K562 (cell line): ENCODE measurements around the gene ZNF43. TPM values are rescaled to one million over a fixed set of nuclear protein-coding genes. Genes with fewer than 3 reads are reported as not detected.
A peak's percentile ranks its signal among the peaks of the same experiment; 100 is the strongest.

ENCODE experiments used
- CBX3 ChIP-seq, 2 experiments: IDR thresholded peaks; 1 replicate in 1 of 2; 2 replicates in 1 of 2; pipeline ENCODE4 v1.6.1; 2012; ENCODE audit warnings: inconsistent platforms in 2 of 2, low read length in 2 of 2, borderline replicate concordance in 1 of 2, control low read depth in 1 of 2
- GABPB1 ChIP-seq: sonication (generic); formaldehyde crosslinking; IDR thresholded peaks from 2 replicates; pipeline ENCODE4 v1.8.0; 2022; ENCODE audit warnings: mild to moderate bottlenecking, missing genetic modification reagents
- HDAC2 ChIP-seq: fragments of 450-650 bp; IDR thresholded peaks from 2 replicates; pipeline ENCODE4 v1.6.1; 2016; ENCODE audit warnings: mild to moderate bottlenecking
- HMG20B ChIP-seq: fragments of 250-450 bp; sonication (Bioruptor Pico); IDR thresholded peaks from 2 replicates; pipeline ENCODE4 v1.5.0; 2021; ENCODE audit warnings: mild to moderate bottlenecking
- MCM2 ChIP-seq: fragments of 450-650 bp; IDR thresholded peaks from 2 replicates; pipeline ENCODE4 v1.6.1; 2017; ENCODE audit warnings: low read depth, mild to moderate bottlenecking
- NR4A1 ChIP-seq, 2 experiments: fragments of 250-450 bp in 1 of 2; fragments of 450-650 bp in 1 of 2; sonication (Bioruptor Pico) in 1 of 2; IDR thresholded peaks; 2 replicates each; pipeline versions ENCODE4 v1.4.0 to v1.6.1; 2016 to 2020; ENCODE audit warnings: mild to moderate bottlenecking in 2 of 2, missing compliant biosample characterization in 1 of 2, missing genetic modification characterization in 1 of 2, moderate library complexity in 1 of 2
- POLR2G ChIP-seq: fragments of 200-400 bp; formaldehyde crosslinking; IDR thresholded peaks from 2 replicates; pipeline ENCODE4 v1.6.1; 2017; ENCODE audit warnings: low read depth, mild to moderate bottlenecking, antibody characterized with exemption, low read length, moderate library complexity
- PTTG1 ChIP-seq: fragments of 450-650 bp; IDR thresholded peaks from 2 replicates; pipeline ENCODE4 v1.6.1; 2016; ENCODE audit warnings: low read depth, mild to moderate bottlenecking, missing genetic modification characterization, missing compliant biosample characterization
- RAD51 ChIP-seq: fragments of 450-650 bp; IDR thresholded peaks from 2 replicates; pipeline ENCODE4 v1.7.1; 2016; ENCODE audit warnings: low read depth, mild to moderate bottlenecking, borderline replicate concordance
- TARDBP ChIP-seq: fragments of 450-650 bp; IDR thresholded peaks from 2 replicates; pipeline ENCODE4 v1.6.1; 2016
- ZNF175 ChIP-seq: fragments of 200-800 bp; sonication (Bioruptor generic); IDR thresholded peaks from 2 replicates; pipeline ENCODE4 v1.6.1; 2016; ENCODE audit warnings: low read depth, mild to moderate bottlenecking, missing genetic modification characterization, missing compliant biosample characterization
- ZNF384 ChIP-seq: IDR thresholded peaks from 2 replicates; pipeline ENCODE4 v1.6.1; 2012; ENCODE audit warnings: low read depth, low read length, improper control_type of control experiment
- ZNF436 ChIP-seq: fragments of 250-450, 450-650 bp; sonication (Bioruptor Pico); formaldehyde crosslinking; IDR thresholded peaks from 2 replicates; pipeline ENCODE4 v1.7.0; 2020; ENCODE audit warnings: mild to moderate bottlenecking
- ZNF75A ChIP-seq: fragments of 450-650 bp; formaldehyde crosslinking; IDR thresholded peaks from 2 replicates; pipeline ENCODE4 v1.4.0; 2020; ENCODE audit warnings: mild to moderate bottlenecking
- ZNF79 ChIP-seq: fragments of 250-450 bp; sonication (Bioruptor Pico); IDR thresholded peaks from 2 replicates; pipeline ENCODE4 v1.4.0; 2020; ENCODE audit warnings: low read depth, mild to moderate bottlenecking, moderate library complexity
- polyA plus RNA-seq, 8 experiments: library from polyadenylated mRNA; depleted of rRNA in 4 of 8; stranded (reverse) in 5 of 8; unstranded in 3 of 8; fragments of >200 nt; fragmentation: Nextera tagmentation in 2 of 8; fragmentation: Illumina TruSeq in 1 of 8; extraction: Ambion mirVana in 2 of 8; extraction: Trizol in 1 of 8; gene quantifications; 2 replicates each; pipeline versions ENCODE4 v1.2.1 to v1.2.3, GENCODE V29; 2011 to 2014; ENCODE audit warnings: inconsistent platforms in 1 of 8, missing spikeins in 1 of 8
- total RNA-seq, 7 experiments: library from RNA; depleted of rRNA in 6 of 7; stranded (reverse); fragments of >200 nt in 6 of 7; fragmentation: Illumina TruSeq in 2 of 7; extraction: Trizol in 2 of 7; gene quantifications; 2 replicates each; pipeline versions ENCODE4 v1.2.1 to v1.2.3, GENCODE V29; 2011 to 2021; ENCODE audit warnings: low replicate concordance in 1 of 7
- TF ChIP-seq, protein P1 (sequence below): fragments of 250-450 bp; sonication (Bioruptor Pico); IDR thresholded peaks from 2 replicates; pipeline ENCODE4 v1.5.0; 2021
- TF ChIP-seq, protein P2 (sequence below), 3 experiments: fragments of 200-800 bp in 1 of 3; fragments of 250-450 bp in 1 of 3; fragments of 450-650 bp in 1 of 3; sonication (Bioruptor Pico) in 1 of 3; sonication (Bioruptor generic) in 1 of 3; formaldehyde crosslinking in 1 of 3; IDR thresholded peaks; 2 replicates each; pipeline versions ENCODE4 v1.6.1 to v1.8.0; 2016 to 2022; ENCODE audit warnings: mild to moderate bottlenecking in 2 of 3, missing genetic modification characterization in 2 of 3, missing compliant biosample characterization in 1 of 3, moderate library complexity in 1 of 3
- TF ChIP-seq, protein P3 (sequence below): fragments of 450-650 bp; IDR thresholded peaks from 2 replicates; pipeline ENCODE4 v1.7.1; 2018; ENCODE audit warnings: mild to moderate bottlenecking, low read depth; ENCODE audit not compliant: partially characterized antibody
- TF ChIP-seq, protein P4 (sequence below): sonication (generic); formaldehyde crosslinking; IDR thresholded peaks from 2 replicates; pipeline ENCODE4 v1.9.0; 2022; ENCODE audit warnings: mild to moderate bottlenecking, missing genetic modification reagents
- TF ChIP-seq, protein P5 (sequence below): fragments of 250-450 bp; sonication (Bioruptor Pico); IDR thresholded peaks from 2 replicates; pipeline ENCODE4 v1.6.1; 2021; ENCODE audit warnings: mild to moderate bottlenecking

ZNF43 gene
- total and polyA plus RNA-seq, 9 of the 15 experiments (the other 6 are each of a cell fraction or from before 2014, with no cell fraction given): 3.6 to 18.6 (median 9.2) TPM

DNA sequence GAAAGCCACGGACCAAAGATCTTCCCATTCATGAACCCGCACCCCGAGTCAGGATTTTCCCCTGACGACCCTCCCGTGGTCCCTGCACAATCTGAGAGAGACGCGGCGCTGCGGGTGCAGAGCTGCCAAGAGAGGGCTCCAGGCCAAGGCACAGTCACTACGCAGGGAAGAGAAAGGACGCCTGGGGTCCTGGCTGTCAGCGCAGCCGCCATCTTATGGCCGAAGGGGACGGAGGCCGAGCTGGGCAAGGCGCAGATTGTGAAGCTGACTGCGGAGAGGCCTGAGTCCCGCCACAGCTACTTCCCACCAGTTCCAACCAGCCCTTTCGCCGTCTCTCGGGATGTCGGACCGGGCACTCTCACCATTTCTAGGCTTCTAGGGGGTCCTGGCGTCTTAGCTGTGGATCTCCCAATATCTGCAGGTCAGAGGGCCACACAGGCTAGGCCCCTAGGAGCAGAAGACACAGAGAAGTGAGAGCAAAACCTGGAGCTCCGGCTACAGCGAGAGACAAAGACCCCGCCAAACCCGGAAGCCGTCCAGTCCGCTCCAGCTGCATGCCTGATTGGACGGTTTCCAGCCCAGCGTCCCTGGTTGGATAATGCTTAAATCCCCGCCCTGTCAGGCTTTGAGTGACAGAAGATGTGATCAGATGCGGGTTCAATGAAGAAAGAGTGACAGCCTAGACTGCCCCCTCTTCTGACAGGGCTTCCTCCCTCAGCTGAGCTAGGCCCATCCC is 68.7 kb downstream of the ZNF43 start, which contains the start of gene ZNF100 (continued):
- TF ChIP-seq HMG20B: no peak
- TF ChIP-seq POLR2G: peak; percentile 82
- no peak for TF ChIP-seq PTTG1
- TF ChIP-seq, protein P1, sequence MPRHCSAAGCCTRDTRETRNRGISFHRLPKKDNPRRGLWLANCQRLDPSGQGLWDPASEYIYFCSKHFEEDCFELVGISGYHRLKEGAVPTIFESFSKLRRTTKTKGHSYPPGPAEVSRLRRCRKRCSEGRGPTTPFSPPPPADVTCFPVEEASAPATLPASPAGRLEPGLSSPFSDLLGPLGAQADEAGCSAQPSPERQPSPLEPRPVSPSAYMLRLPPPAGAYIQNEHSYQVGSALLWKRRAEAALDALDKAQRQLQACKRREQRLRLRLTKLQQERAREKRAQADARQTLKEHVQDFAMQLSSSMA (CRISPR knock-in tag): no peak
- TF ChIP-seq, protein P2, sequence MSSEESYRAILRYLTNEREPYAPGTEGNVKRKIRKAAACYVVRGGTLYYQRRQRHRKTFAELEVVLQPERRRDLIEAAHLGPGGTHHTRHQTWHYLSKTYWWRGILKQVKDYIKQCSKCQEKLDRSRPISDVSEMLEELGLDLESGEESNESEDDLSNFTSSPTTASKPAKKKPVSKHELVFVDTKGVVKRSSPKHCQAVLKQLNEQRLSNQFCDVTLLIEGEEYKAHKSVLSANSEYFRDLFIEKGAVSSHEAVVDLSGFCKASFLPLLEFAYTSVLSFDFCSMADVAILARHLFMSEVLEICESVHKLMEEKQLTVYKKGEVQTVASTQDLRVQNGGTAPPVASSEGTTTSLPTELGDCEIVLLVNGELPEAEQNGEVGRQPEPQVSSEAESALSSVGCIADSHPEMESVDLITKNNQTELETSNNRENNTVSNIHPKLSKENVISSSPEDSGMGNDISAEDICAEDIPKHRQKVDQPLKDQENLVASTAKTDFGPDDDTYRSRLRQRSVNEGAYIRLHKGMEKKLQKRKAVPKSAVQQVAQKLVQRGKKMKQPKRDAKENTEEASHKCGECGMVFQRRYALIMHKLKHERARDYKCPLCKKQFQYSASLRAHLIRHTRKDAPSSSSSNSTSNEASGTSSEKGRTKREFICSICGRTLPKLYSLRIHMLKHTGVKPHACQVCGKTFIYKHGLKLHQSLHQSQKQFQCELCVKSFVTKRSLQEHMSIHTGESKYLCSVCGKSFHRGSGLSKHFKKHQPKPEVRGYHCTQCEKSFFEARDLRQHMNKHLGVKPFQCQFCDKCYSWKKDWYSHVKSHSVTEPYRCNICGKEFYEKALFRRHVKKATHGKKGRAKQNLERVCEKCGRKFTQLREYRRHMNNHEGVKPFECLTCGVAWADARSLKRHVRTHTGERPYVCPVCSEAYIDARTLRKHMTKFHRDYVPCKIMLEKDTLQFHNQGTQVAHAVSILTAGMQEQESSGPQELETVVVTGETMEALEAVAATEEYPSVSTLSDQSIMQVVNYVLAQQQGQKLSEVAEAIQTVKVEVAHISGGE (CRISPR knock-in tag; IDR thresholded peaks at IDR 0.05): no peak
- TF ChIP-seq ZNF79 (CRISPR knock-in tag): no peak
- no peak; the same call in 1 of the 2 replicates for TF ChIP-seq GABPB1 (CRISPR knock-in tag)
- no peak for TF ChIP-seq TARDBP
- no peak for TF ChIP-seq NR4A1 (CRISPR knock-in tag; IDR thresholded peaks at IDR 0.05)
- peak; percentile 33; the same call in 1 of the 2 replicates for TF ChIP-seq NR4A1 (tag; IDR thresholded peaks at IDR 0.05)
- TF ChIP-seq, protein P3, sequence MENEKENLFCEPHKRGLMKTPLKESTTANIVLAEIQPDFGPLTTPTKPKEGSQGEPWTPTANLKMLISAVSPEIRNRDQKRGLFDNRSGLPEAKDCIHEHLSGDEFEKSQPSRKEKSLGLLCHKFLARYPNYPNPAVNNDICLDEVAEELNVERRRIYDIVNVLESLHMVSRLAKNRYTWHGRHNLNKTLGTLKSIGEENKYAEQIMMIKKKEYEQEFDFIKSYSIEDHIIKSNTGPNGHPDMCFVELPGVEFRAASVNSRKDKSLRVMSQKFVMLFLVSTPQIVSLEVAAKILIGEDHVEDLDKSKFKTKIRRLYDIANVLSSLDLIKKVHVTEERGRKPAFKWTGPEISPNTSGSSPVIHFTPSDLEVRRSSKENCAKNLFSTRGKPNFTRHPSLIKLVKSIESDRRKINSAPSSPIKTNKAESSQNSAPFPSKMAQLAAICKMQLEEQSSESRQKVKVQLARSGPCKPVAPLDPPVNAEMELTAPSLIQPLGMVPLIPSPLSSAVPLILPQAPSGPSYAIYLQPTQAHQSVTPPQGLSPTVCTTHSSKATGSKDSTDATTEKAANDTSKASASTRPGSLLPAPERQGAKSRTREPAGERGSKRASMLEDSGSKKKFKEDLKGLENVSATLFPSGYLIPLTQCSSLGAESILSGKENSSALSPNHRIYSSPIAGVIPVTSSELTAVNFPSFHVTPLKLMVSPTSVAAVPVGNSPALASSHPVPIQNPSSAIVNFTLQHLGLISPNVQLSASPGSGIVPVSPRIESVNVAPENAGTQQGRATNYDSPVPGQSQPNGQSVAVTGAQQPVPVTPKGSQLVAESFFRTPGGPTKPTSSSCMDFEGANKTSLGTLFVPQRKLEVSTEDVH: peak; percentile 54
- TF ChIP-seq, protein P4, sequence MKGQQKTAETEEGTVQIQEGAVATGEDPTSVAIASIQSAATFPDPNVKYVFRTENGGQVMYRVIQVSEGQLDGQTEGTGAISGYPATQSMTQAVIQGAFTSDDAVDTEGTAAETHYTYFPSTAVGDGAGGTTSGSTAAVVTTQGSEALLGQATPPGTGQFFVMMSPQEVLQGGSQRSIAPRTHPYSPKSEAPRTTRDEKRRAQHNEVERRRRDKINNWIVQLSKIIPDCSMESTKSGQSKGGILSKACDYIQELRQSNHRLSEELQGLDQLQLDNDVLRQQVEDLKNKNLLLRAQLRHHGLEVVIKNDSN (CRISPR knock-in tag): no peak
- no peak for TF ChIP-seq ZNF175 (CRISPR knock-in tag)
- TF ChIP-seq RAD51: no peak
- TF ChIP-seq MCM2: no peak
- no peak for TF ChIP-seq CBX3 (IDR thresholded peaks at IDR 0.05; ENCODE audit: borderline replicate concordance in 1 of 2, low read length in 2 of 2)
- no peak for TF ChIP-seq ZNF436 (CRISPR knock-in tag)
- TF ChIP-seq, protein P5, sequence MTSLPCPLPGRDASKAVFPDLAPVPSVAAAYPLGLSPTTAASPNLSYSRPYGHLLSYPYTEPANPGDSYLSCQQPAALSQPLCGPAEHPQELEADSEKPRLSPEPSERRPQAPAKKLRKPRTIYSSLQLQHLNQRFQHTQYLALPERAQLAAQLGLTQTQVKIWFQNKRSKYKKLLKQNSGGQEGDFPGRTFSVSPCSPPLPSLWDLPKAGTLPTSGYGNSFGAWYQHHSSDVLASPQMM (CRISPR knock-in tag): no peak
- no peak for TF ChIP-seq HDAC2
- no peak for TF ChIP-seq ZNF75A (CRISPR knock-in tag)
- no peak for TF ChIP-seq ZNF384
